Lung microvascular endothelial cell (primary cell): ENCODE data around the gene HTR6. TPM values are rescaled to one million over a fixed set of nuclear protein-coding genes. Genes with fewer than 3 reads are reported as not detected.

Experiments
- DNase-seq, 2 donors: peaks; one replicate each; pipeline versions ENCODE4 v3.0.0 to v3.0.0-alpha.2; 2010; ENCODE audit warnings: low read depth in 2 of 2
- total RNA-seq: library from RNA; depleted of rRNA; stranded (reverse); fragments of >200 nt; gene quantifications from 2 replicates; pipeline ENCODE4 v1.2.1, GENCODE V29; 2014

HTR6 gene
- total RNA-seq, 1 donor from 2014 or later, result not detected

GRCh38 chr1:19720174-19720573, 55.5 kb downstream of the HTR6 start:
- DNase-seq, result no peak

GRCh38 chr1:19720973-19721372, 56.3 kb downstream of the HTR6 start:
- DNase-seq, result no peak

- no peak for DNase-seq
Measured at GRCh38 chr1:19723874-19724273, 59.2 kb downstream of the HTR6 start.

- DNase-seq, result no peak
Measured at GRCh38 chr1:19725606-19726005, 60.9 kb downstream of the HTR6 start.

- DNase-seq, result no peak
Measured at GRCh38 chr1:19728413-19729145, 63.9 kb downstream of the HTR6 start.

- no peak for DNase-seq
Measured at GRCh38 chr1:19730232-19730631, 65.6 kb downstream of the HTR6 start.

Other genes starting within 250 kb of the HTR6 start
- gene CAPZB, start 179.3 kb upstream of the HTR6 start, total RNA-seq, result 104 and 109 TPM in 2 replicates
- 92.8 and 199 TPM in 2 replicates for gene NBL1, start 20.6 kb upstream of the HTR6 start, total RNA-seq
- gene TMCO4, start 135.0 kb downstream of the HTR6 start, total RNA-seq, result 6.1 and 7.3 TPM in 2 replicates
- gene RNF186, start 150.4 kb downstream of the HTR6 start, total RNA-seq, result not detected in 2 replicates
- 2.2 and 2.6 TPM in 2 replicates for gene OTUD3, start 217.5 kb downstream of the HTR6 start, total RNA-seq